Measurements from ENCODE around the gene ING5. TPM values are rescaled to one million over a fixed set of nuclear protein-coding genes. Genes with fewer than 3 reads are reported as not detected.

The ING5 gene
- total RNA-seq, 1 donor from 2014 or later, result 56.4 TPM

DNA sequence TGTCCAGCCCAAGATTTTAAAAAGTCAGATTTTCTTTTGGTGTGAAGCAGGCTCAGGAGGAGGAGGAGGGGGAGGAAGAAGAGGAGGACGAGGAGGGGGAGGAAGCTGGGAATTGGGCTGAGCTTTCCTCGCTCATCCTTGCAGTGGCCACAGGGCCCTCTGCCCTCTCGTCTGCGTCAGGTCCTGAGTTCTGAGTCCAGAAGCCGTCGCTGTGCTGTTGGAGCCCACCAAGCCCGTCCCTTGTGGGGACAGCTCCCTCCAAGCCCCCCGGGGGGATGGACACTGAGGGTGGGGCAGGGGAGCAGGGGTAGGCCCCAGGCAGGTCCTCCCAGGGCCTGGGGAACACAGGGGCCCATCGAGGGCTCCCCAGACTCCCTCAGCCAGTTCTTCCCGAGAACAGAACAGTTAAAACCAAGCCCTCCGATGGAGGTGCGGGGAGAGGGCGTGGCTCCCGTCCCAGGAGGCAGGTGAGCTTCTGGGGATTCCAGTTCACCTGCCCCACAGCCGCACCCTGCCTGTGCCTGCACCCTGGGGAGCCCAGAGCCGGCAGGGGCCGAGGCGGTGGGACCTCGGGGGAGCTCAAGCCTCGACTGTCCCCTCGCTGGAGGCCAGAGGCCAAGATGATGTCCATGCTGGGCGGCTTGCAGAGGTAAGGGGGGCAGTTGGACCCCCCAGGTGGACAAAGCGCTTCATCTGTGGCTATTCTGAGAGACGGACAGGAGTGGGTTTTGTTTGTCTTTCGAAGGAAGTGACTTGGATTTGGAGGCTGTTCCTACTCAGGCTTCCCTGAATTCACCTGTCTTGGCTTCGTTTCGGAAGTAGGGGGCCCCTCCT lies 74.7 kb downstream of the ING5 start, which contains the start of gene GAL3ST2:
GAL3ST2 (plus strand) TSS at position 487 of the 834 bp plus-strand sequence; CDS start at position 621, 134 bp downstream.
- no peak for DNase-seq (ENCODE audit: low spot score)
- H3K36me3 Mint-ChIP-seq (ENCODE audit: low read depth), result no peaks in the 10 kb centered on the region
- peaks cover 9% of the 10 kb centered on the region for H3K9me3 Mint-ChIP-seq
- intact Hi-C loops (cut with micrococcal nuclease), result no loop called here
- H3K27me3 Mint-ChIP-seq (ENCODE audit: low read depth), result no peaks in the 10 kb centered on the region
- H3K4me1 Mint-ChIP-seq (ENCODE audit: low read depth), result peaks cover 5% of the 10 kb centered on the region
- H3K27ac Mint-ChIP-seq, result no peak within 1 kb of the TSS
- no peak within 1 kb of the TSS for H3K4me3 Mint-ChIP-seq (ENCODE audit: low read depth)

DNA sequence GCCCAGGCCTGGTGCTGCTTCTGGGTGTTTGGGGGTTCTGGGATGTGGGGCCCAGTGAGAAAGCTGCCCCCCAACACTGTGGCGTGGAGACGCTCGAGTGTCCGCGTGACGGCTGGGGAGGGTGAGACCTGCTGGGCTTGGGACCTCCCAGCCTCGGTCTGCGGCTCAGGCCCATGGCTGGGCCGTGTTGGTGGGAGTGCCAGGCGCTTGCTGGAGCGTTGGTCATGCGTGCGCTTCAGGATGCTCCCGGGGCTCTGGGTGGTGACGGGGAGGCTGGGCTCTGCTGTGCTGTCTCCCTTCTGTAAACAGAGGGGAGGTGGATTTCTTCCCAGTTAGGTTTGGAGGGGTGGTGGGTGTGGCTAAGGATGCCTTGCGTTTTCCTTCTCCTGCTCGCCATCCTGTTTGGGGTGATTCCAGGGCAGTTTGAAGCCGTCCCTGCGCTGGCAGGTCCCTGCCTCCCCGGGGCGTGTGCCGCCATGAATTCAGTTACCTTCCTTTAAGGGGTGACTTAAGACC lies 75.4 kb downstream of the ING5 start:
- intact Hi-C loops (cut with micrococcal nuclease), result no loop called here
- no peak overlapping the region for H3K4me3 Mint-ChIP-seq (ENCODE audit: low read depth)
- no peaks in the 10 kb centered on the region for H3K27me3 Mint-ChIP-seq (ENCODE audit: low read depth)
- H3K4me1 Mint-ChIP-seq (ENCODE audit: low read depth), result peaks cover under 1% of the 10 kb centered on the region
- DNase-seq (ENCODE audit: low spot score), result no peak
- no peak overlapping the region for H3K27ac Mint-ChIP-seq
- H3K9me3 Mint-ChIP-seq, result peaks cover 9% of the 10 kb centered on the region
- H3K36me3 Mint-ChIP-seq (ENCODE audit: low read depth), result no peaks in the 10 kb centered on the region

GRCh38 chr2:241777686-241778627 lies 76.1 kb downstream of the ING5 start:
- no peak overlapping the region for H3K27ac Mint-ChIP-seq

More at GRCh38 chr2:241777686-241778627, 76.1 kb downstream of the ING5 start:
- H3K27me3 Mint-ChIP-seq (ENCODE audit: low read depth), result no peaks in the 10 kb centered on the region
- H3K4me3 Mint-ChIP-seq (ENCODE audit: low read depth), result no peak overlapping the region
- no peaks in the 10 kb centered on the region for H3K4me1 Mint-ChIP-seq (ENCODE audit: low read depth)
- intact Hi-C loops (cut with micrococcal nuclease), result no loop called here
- H3K36me3 Mint-ChIP-seq (ENCODE audit: low read depth), result no peaks in the 10 kb centered on the region
- H3K9me3 Mint-ChIP-seq, result peaks cover 12% of the 10 kb centered on the region
- no peak for DNase-seq (ENCODE audit: low spot score)

Other genes starting within 250 kb of the ING5 start
- gene STK25, start 193.5 kb upstream of the ING5 start, total RNA-seq, result 116 and 122 TPM in 2 replicates
- gene BOK, start 143.3 kb upstream of the ING5 start, total RNA-seq, result 0.16 and 0.27 TPM in 2 replicates
- 48.7 and 53.3 TPM in 2 replicates for gene THAP4, start 64.9 kb upstream of the ING5 start, total RNA-seq
- 117 TPM in 2 replicates for gene ATG4B, start 64.3 kb upstream of the ING5 start, total RNA-seq
- 95.9 and 98.2 TPM in 2 replicates for gene DTYMK, start 15.2 kb upstream of the ING5 start, total RNA-seq
- gene D2HGDH, start 32.6 kb downstream of the ING5 start, total RNA-seq, result 36.5 and 39.9 TPM in 2 replicates
- gene GAL3ST2, start 74.8 kb downstream of the ING5 start, total RNA-seq, result 1.3 and 1.9 TPM in 2 replicates
- 3.2 and 3.9 TPM in 2 replicates for gene NEU4, start 107.2 kb downstream of the ING5 start, total RNA-seq
- gene PDCD1, start 156.9 kb downstream of the ING5 start, total RNA-seq, result 42.0 and 44.7 TPM in 2 replicates
- 0.09 and 0.30 TPM in 2 replicates for gene RTP5, start 167.7 kb downstream of the ING5 start, total RNA-seq

Data from activated T-helper 2 cell treated with anti-CD3 and anti-CD28 coated beads, Interferon-gamma antibody, Interleukin-2, Interleukin-4, amounts not matched to agents 10 μg/mL and 5 μg/mL and 100 μg/mL, durations not matched to agents 14 hours and 24 hours and 36 hours (primary cell).